ENCODE results near the gene PCDHB14.
"Not testable (repeated sequence)": the region's sequence is repeated elsewhere in the genome, so short reads cannot be mapped to it uniquely, and the experiment has no call there.

Gene PCDHB14

DNA sequence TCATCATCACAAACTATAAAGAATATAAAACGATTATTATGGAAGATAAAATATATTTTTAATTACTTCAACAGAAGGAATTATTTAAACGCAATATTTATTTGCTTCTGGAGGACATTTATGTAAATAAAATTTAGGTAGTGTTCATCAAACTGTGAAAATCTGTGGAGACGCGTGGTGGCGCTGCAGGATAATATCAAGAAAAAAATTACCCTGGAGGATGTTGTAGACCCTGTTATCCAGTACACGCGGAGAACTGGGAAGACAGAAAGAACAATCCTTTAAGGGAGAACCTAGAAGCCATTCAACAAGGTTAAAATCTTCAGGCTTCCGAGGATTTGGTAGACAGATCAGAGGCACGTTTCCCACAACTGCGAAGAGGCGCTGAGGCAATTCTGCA is 14.7 kb upstream of the PCDHB14 start, which contains the start of gene PCDHB12:
Gene PCDHB12 (plus strand): TSS at position 242 of the 400 bp plus-strand sequence. CDS start 189 bp downstream, outside the sequence.
- Histone ChIP-seq H3K9me2 (ENCODE audit: low read depth, low read length) (no peaks in the 10 kb centered on the region), H3K4me2 (ENCODE audit: low read length) (no peak within 1 kb of the TSS), H3K9ac (ENCODE audit: low read length) (no peak within 1 kb of the TSS), H3K4me1 (ENCODE audit: insufficient read depth, low read length, severe bottlenecking) (no peaks in the 10 kb centered on the region), H3K4me3 (ENCODE audit: low read depth, low read length, poor library complexity, severe bottlenecking) (no peak within 1 kb of the TSS), H4K20me1 (ENCODE audit: insufficient read depth, low read length) (no peaks in the 10 kb centered on the region), H3F3A (ENCODE audit: insufficient read depth, low read length) (no peaks in the 10 kb centered on the region), H3K9me3 (ENCODE audit: low read length) (no peaks in the 10 kb centered on the region), H3K79me2 (ENCODE audit: insufficient read depth, low read length) (no peaks in the 10 kb centered on the region), H3K27ac (ENCODE audit: low read depth, low read length, poor library complexity, severe bottlenecking) (no peak within 1 kb of the TSS), H3K27me3 (ENCODE audit: insufficient read depth, low read length) (no peaks in the 10 kb centered on the region), H2AFZ (ENCODE audit: low read length) (no peak within 1 kb of the TSS), H3K36me3 (ENCODE audit: insufficient read depth, low read length) (no peaks in the 10 kb centered on the region)
- TF ChIP-seq, protein P1, sequence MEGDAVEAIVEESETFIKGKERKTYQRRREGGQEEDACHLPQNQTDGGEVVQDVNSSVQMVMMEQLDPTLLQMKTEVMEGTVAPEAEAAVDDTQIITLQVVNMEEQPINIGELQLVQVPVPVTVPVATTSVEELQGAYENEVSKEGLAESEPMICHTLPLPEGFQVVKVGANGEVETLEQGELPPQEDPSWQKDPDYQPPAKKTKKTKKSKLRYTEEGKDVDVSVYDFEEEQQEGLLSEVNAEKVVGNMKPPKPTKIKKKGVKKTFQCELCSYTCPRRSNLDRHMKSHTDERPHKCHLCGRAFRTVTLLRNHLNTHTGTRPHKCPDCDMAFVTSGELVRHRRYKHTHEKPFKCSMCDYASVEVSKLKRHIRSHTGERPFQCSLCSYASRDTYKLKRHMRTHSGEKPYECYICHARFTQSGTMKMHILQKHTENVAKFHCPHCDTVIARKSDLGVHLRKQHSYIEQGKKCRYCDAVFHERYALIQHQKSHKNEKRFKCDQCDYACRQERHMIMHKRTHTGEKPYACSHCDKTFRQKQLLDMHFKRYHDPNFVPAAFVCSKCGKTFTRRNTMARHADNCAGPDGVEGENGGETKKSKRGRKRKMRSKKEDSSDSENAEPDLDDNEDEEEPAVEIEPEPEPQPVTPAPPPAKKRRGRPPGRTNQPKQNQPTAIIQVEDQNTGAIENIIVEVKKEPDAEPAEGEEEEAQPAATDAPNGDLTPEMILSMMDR (IDR thresholded peaks at IDR 0.05; ENCODE audit: low read length): peak; percentile 34
- no peak for TF ChIP-seq EZH2 (IDR thresholded peaks at IDR 0.05; ENCODE audit: borderline replicate concordance, low read length)

GRCh38 chr5:141210281-141210680 is 12.9 kb upstream of the PCDHB14 start:
- H3K9me2 ChIP-seq (ENCODE audit: low read depth, low read length); H3F3A ChIP-seq (ENCODE audit: insufficient read depth, low read length); H2AFZ ChIP-seq (ENCODE audit: low read length); H3K4me1 ChIP-seq (ENCODE audit: insufficient read depth, low read length, severe bottlenecking); H3K4me3 ChIP-seq (ENCODE audit: low read depth, low read length, poor library complexity, severe bottlenecking); H3K79me2 ChIP-seq (ENCODE audit: insufficient read depth, low read length); H3K4me2 ChIP-seq (ENCODE audit: low read length); H3K27me3 ChIP-seq (ENCODE audit: insufficient read depth, low read length); H3K9ac ChIP-seq (ENCODE audit: low read length); H3K36me3 ChIP-seq (ENCODE audit: insufficient read depth, low read length); H4K20me1 ChIP-seq (ENCODE audit: insufficient read depth, low read length); H3K27ac ChIP-seq (ENCODE audit: low read depth, low read length, poor library complexity, severe bottlenecking); H3K9me3 ChIP-seq (ENCODE audit: low read length): not testable (repeated sequence)

DNA sequence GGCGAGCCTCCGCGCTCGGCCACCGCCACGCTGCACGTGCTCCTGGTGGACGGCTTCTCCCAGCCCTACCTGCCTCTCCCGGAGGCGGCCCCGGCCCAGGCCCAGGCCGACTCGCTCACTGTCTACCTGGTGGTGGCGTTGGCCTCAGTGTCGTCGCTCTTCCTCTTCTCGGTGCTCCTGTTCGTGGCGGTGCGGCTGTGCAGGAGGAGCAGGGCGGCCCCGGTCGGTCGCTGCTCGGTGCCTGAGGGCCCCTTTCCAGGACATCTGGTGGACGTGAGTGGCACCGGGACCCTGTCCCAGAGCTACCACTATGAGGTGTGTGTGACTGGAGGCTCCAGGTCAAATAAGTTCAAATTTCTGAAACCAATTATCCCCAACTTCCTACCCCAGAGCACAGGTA is 12.3 kb upstream of the PCDHB14 start:
- H3K27ac ChIP-seq (ENCODE audit: low read depth, low read length, poor library complexity, severe bottlenecking); H3K79me2 ChIP-seq (ENCODE audit: insufficient read depth, low read length); H2AFZ ChIP-seq (ENCODE audit: low read length); H3K9me3 ChIP-seq (ENCODE audit: low read length); H4K20me1 ChIP-seq (ENCODE audit: insufficient read depth, low read length); H3K36me3 ChIP-seq (ENCODE audit: insufficient read depth, low read length); H3K4me1 ChIP-seq (ENCODE audit: insufficient read depth, low read length, severe bottlenecking); H3K4me2 ChIP-seq (ENCODE audit: low read length); H3K9ac ChIP-seq (ENCODE audit: low read length); H3F3A ChIP-seq (ENCODE audit: insufficient read depth, low read length); H3K4me3 ChIP-seq (ENCODE audit: low read depth, low read length, poor library complexity, severe bottlenecking); H3K27me3 ChIP-seq (ENCODE audit: insufficient read depth, low read length); H3K9me2 ChIP-seq (ENCODE audit: low read depth, low read length): not testable (repeated sequence)

DNA sequence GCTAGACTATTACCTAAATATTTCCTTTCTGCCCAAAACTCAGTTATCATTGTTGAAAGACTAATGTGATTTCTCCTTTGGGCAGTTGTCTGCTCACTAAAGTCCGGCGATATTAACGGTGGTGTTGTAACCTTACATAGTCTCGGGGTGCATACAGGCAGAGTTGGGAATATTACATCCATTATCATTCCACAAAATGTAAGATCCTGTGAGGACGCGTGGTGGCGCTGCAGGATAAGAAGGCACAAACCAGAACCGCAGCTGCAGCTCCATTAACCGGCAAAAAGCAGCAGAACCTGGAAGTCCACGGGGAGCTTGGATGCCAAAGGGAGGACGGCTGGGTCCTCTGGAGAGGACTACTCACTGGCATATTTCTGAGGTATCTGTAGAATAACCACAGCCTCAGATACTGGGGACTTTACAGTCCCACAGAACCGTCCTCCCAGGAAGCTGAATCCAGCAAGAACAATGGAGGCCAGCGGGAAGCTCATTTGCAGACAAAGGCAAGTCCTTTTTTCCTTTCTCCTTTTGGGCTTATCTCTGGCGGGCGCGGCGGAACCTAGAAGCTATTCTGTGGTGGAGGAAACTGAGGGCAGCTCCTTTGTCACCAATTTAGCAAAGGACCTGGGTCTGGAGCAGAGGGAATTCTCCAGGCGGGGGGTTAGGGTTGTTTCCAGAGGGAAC is 9.3 kb upstream of the PCDHB14 start, which contains the start of gene PCDHB13:
Gene PCDHB13 (plus strand): TSS at position 264 of the 684 bp plus-strand sequence. CDS start 205 bp downstream, at position 469.
- H3K4me3 ChIP-seq (ENCODE audit: low read depth, low read length, poor library complexity, severe bottlenecking); H3K4me2 ChIP-seq (ENCODE audit: low read length): not testable (repeated sequence)

GRCh38 chr5:141214583-141214982 is 8.6 kb upstream of the PCDHB14 start:
- not testable (repeated sequence) for H3K9me3 ChIP-seq (ENCODE audit: low read length); H3K4me2 ChIP-seq (ENCODE audit: low read length); H3K27ac ChIP-seq (ENCODE audit: low read depth, low read length, poor library complexity, severe bottlenecking); H3K4me1 ChIP-seq (ENCODE audit: insufficient read depth, low read length, severe bottlenecking); H3K9ac ChIP-seq (ENCODE audit: low read length); H3K36me3 ChIP-seq (ENCODE audit: insufficient read depth, low read length); H3K79me2 ChIP-seq (ENCODE audit: insufficient read depth, low read length); H2AFZ ChIP-seq (ENCODE audit: low read length); H3K27me3 ChIP-seq (ENCODE audit: insufficient read depth, low read length); H3F3A ChIP-seq (ENCODE audit: insufficient read depth, low read length); H4K20me1 ChIP-seq (ENCODE audit: insufficient read depth, low read length); H3K4me3 ChIP-seq (ENCODE audit: low read depth, low read length, poor library complexity, severe bottlenecking); H3K9me2 ChIP-seq (ENCODE audit: low read depth, low read length)

More for the DNA sequence above, 9.3 kb upstream of the PCDHB14 start, which contains the start of gene PCDHB13:
- not testable (repeated sequence) for H3K9me3 ChIP-seq (ENCODE audit: low read length); H3K79me2 ChIP-seq (ENCODE audit: insufficient read depth, low read length); H3F3A ChIP-seq (ENCODE audit: insufficient read depth, low read length); H3K36me3 ChIP-seq (ENCODE audit: insufficient read depth, low read length); H3K27ac ChIP-seq (ENCODE audit: low read depth, low read length, poor library complexity, severe bottlenecking); H3K4me1 ChIP-seq (ENCODE audit: insufficient read depth, low read length, severe bottlenecking); H3K9me2 ChIP-seq (ENCODE audit: low read depth, low read length); H3K9ac ChIP-seq (ENCODE audit: low read length); H4K20me1 ChIP-seq (ENCODE audit: insufficient read depth, low read length); H3K27me3 ChIP-seq (ENCODE audit: insufficient read depth, low read length); H2AFZ ChIP-seq (ENCODE audit: low read length)
- TF ChIP-seq, protein P1 (IDR thresholded peaks at IDR 0.05; ENCODE audit: low read length): peak; percentile 26; the same call in 1 of the 2 replicates

- H3K4me3 ChIP-seq (ENCODE audit: low read depth, low read length, poor library complexity, severe bottlenecking); H3K27ac ChIP-seq (ENCODE audit: low read depth, low read length, poor library complexity, severe bottlenecking); H3F3A ChIP-seq (ENCODE audit: insufficient read depth, low read length); H3K9me3 ChIP-seq (ENCODE audit: low read length); H3K9me2 ChIP-seq (ENCODE audit: low read depth, low read length); H3K79me2 ChIP-seq (ENCODE audit: insufficient read depth, low read length); H2AFZ ChIP-seq (ENCODE audit: low read length); H3K4me1 ChIP-seq (ENCODE audit: insufficient read depth, low read length, severe bottlenecking); H3K27me3 ChIP-seq (ENCODE audit: insufficient read depth, low read length); H3K36me3 ChIP-seq (ENCODE audit: insufficient read depth, low read length); H3K4me2 ChIP-seq (ENCODE audit: low read length); H3K9ac ChIP-seq (ENCODE audit: low read length); H4K20me1 ChIP-seq (ENCODE audit: insufficient read depth, low read length): not testable (repeated sequence)
Measured at GRCh38 chr5:141215504-141215903, 7.6 kb upstream of the PCDHB14 start.

Measured in OCI-LY1 (cell line).